H9 (cell line): ENCODE results near the gene PLEKHA5. TPM values are rescaled to one million over a fixed set of nuclear protein-coding genes. Genes with fewer than 3 reads are reported as not detected.

Experiments used
- DNase-seq: peaks from one replicate; pipeline ENCODE4 v3.0.0-alpha.2; 2017
- H2AFZ ChIP-seq: one replicate; pipeline ENCODE4 v1.6.1; 2013; ENCODE audit warnings: mild to moderate bottlenecking, low read length, control low read depth, moderate library complexity
- H2AK5ac ChIP-seq: 2 replicates; pipeline ENCODE4 v1.6.1; 2013; ENCODE audit warnings: low read length, control low read depth, mixed read lengths; ENCODE audit not compliant: insufficient read length
- H2BK120ac ChIP-seq: one replicate; pipeline ENCODE4 v1.6.1; 2013; ENCODE audit warnings: low read depth, mild to moderate bottlenecking, low read length, control low read depth, inconsistent platforms; ENCODE audit not compliant: poor library complexity, severe bottlenecking
- H2BK12ac ChIP-seq: 2 replicates; pipeline ENCODE4 v1.6.1; 2013; ENCODE audit warnings: low read length, control low read depth, mixed read lengths, low read depth; ENCODE audit not compliant: insufficient read length
- H2BK15ac ChIP-seq: 2 replicates; pipeline ENCODE4 v1.6.1; 2013; ENCODE audit warnings: low read depth, low read length, control low read depth
- H2BK20ac ChIP-seq: one replicate; pipeline ENCODE4 v1.6.1; 2013; ENCODE audit warnings: low read depth, mild to moderate bottlenecking, low read length, control low read depth, inconsistent platforms; ENCODE audit not compliant: poor library complexity, severe bottlenecking
- H2BK5ac ChIP-seq: 2 replicates; pipeline ENCODE4 v1.6.1; 2013; ENCODE audit warnings: low read length, control low read depth, mixed read lengths; ENCODE audit not compliant: insufficient read length
- H3K14ac ChIP-seq: 2 replicates; pipeline ENCODE4 v1.6.1; 2013; ENCODE audit warnings: low read length, control low read depth; ENCODE audit not compliant: insufficient read depth
- H3K18ac ChIP-seq: 2 replicates; pipeline ENCODE4 v1.6.1; 2013; ENCODE audit warnings: low read depth, mild to moderate bottlenecking, mixed read lengths, low read length, control low read depth; ENCODE audit not compliant: insufficient read length
- H3K23ac ChIP-seq: 2 replicates; pipeline ENCODE4 v1.6.1; 2013; ENCODE audit warnings: low read length, control low read depth, mixed read lengths, low read depth; ENCODE audit not compliant: insufficient read length
- H3K23me2 ChIP-seq: 2 replicates; pipeline ENCODE4 v1.6.1; 2013; ENCODE audit warnings: low read depth, mild to moderate bottlenecking, mixed read lengths, low read length, control low read depth; ENCODE audit not compliant: insufficient read length, poor library complexity, severe bottlenecking
- H3K27ac ChIP-seq: 2 replicates; pipeline ENCODE4 v1.5.1; 2013; ENCODE audit warnings: low read length, control low read depth, mixed read lengths, low read depth; ENCODE audit not compliant: insufficient read length
- H3K27me3 ChIP-seq: 2 replicates; pipeline ENCODE4 v1.6.1; 2013; ENCODE audit warnings: low read length, control low read depth, inconsistent platforms; ENCODE audit not compliant: insufficient read depth
- H3K4ac ChIP-seq: 2 replicates; pipeline ENCODE4 v1.6.1; 2013; ENCODE audit warnings: low read depth, mild to moderate bottlenecking, control low read depth, inconsistent platforms, low read length, moderate library complexity
- H3K4me1 ChIP-seq: 2 replicates; pipeline ENCODE4 v1.6.1; 2013; ENCODE audit warnings: low read length, control low read depth, inconsistent platforms; ENCODE audit not compliant: insufficient read depth
- H3K4me2 ChIP-seq: 2 replicates; pipeline ENCODE4 v1.6.1; 2013; ENCODE audit warnings: low read length, control low read depth, mixed read lengths; ENCODE audit not compliant: insufficient read length, insufficient read depth
- H3K56ac ChIP-seq: 2 replicates; pipeline ENCODE4 v1.6.1; 2013; ENCODE audit warnings: low read depth, mild to moderate bottlenecking, mixed read lengths, low read length, control low read depth; ENCODE audit not compliant: insufficient read length
- H3K79me1 ChIP-seq: 2 replicates; pipeline ENCODE4 v1.6.1; 2013; ENCODE audit warnings: low read depth, mild to moderate bottlenecking, moderate library complexity, low read length, control low read depth, inconsistent platforms; ENCODE audit not compliant: insufficient read depth, poor library complexity, severe bottlenecking
- H3K79me2 ChIP-seq: 2 replicates; pipeline ENCODE4 v1.6.1; 2013; ENCODE audit warnings: low read length, control low read depth, inconsistent platforms; ENCODE audit not compliant: insufficient read depth
- H3K9ac ChIP-seq: 2 replicates; pipeline ENCODE4 v1.6.1; 2013; ENCODE audit warnings: low read length, control low read depth, mixed read lengths; ENCODE audit not compliant: insufficient read length; ENCODE audit errors: extremely low read depth
- H3K9me3 ChIP-seq: one replicate; pipeline ENCODE4 v1.6.1; 2013; ENCODE audit warnings: low read depth, low read length, inconsistent platforms; ENCODE audit not compliant: control insufficient read depth
- H3T11ph ChIP-seq: one replicate; pipeline ENCODE4 v1.6.1; 2013; ENCODE audit warnings: mild to moderate bottlenecking, low read length, control low read depth, inconsistent platforms
- H4K20me1 ChIP-seq: one replicate; pipeline ENCODE4 v1.6.1; 2013; ENCODE audit not compliant: control insufficient read depth, insufficient read length, insufficient read depth
- H4K5ac ChIP-seq: 2 replicates; pipeline ENCODE4 v1.6.1; 2013; ENCODE audit warnings: low read depth, mild to moderate bottlenecking, mixed read lengths, low read length, control low read depth; ENCODE audit not compliant: insufficient read length
- H4K8ac ChIP-seq: replicated peaks from 2 replicates; pipeline ENCODE4 v1.6.1; 2013; ENCODE audit warnings: low read length, control low read depth, mixed read lengths, low read depth; ENCODE audit not compliant: insufficient read length
- H4K91ac ChIP-seq: 2 replicates; pipeline ENCODE4 v1.6.1; 2013; ENCODE audit warnings: low read depth, mild to moderate bottlenecking, moderate library complexity, mixed read lengths, low read length, control low read depth; ENCODE audit not compliant: insufficient read length
- H3K27ac Mint-ChIP-seq, 3 experiments: 2 replicates in 2 of 3; 3 replicates in 1 of 3; pipeline ENCODE4 v1.8.0; 2020 to 2021; ENCODE audit warnings: mixed read lengths in 3 of 3, mild to moderate bottlenecking in 1 of 3, moderate library complexity in 1 of 3
- H3K27me3 Mint-ChIP-seq: 2 replicates; pipeline ENCODE4 v1.8.0; 2021; ENCODE audit warnings: low read depth, mild to moderate bottlenecking, moderate library complexity, mixed read lengths
- H3K36me3 Mint-ChIP-seq, 3 experiments: 2 replicates in 2 of 3; 3 replicates in 1 of 3; pipeline ENCODE4 v1.8.0; 2020 to 2021; ENCODE audit warnings: low read depth in 3 of 3, mixed read lengths in 3 of 3; ENCODE audit not compliant: insufficient read depth in 1 of 3
- H3K4me1 Mint-ChIP-seq, 2 experiments: 2 replicates each; pipeline ENCODE4 v1.8.0; 2020; ENCODE audit warnings: mixed read lengths in 2 of 2
- H3K4me3 Mint-ChIP-seq, 2 experiments: 2 replicates in 1 of 2; 3 replicates in 1 of 2; pipeline ENCODE4 v1.8.0; 2020 to 2021; ENCODE audit warnings: mild to moderate bottlenecking in 2 of 2, mixed read lengths in 2 of 2, moderate library complexity in 1 of 2
- H3K9me3 Mint-ChIP-seq, 2 experiments: 2 replicates in 1 of 2; 3 replicates in 1 of 2; pipeline ENCODE4 v1.8.0; 2020; ENCODE audit warnings: mild to moderate bottlenecking in 2 of 2, mixed read lengths in 2 of 2, moderate library complexity in 1 of 2
- CTCF ChIP-seq: fragments of 200-600 bp; sonication (generic); conservative IDR thresholded peaks from 3 replicates; pipeline ENCODE4 v1.8.0; 2021; ENCODE audit warnings: antibody characterized with exemption, mild to moderate bottlenecking
- WGBS: extraction: QIAGEN DNeasy Blood & Tissue Kit; methylation state at CpG from one replicate; pipeline ENCODE4 v1.1.7; 2013; ENCODE audit warnings: missing lambda C conversion rate, low lambda C conversion rate, mixed read lengths; ENCODE audit not compliant: insufficient read length; ENCODE audit errors: extremely low coverage; 5-methylcytosine and 5-hydroxymethylcytosine counted together
- total RNA-seq: library from RNA; stranded (reverse); gene quantifications from 2 replicates; pipeline ENCODE4 v1.2.1, GENCODE V29; 2021

The PLEKHA5 gene
- total RNA-seq, 1 experiment from 2014 or later = 86.7 TPM

DNA sequence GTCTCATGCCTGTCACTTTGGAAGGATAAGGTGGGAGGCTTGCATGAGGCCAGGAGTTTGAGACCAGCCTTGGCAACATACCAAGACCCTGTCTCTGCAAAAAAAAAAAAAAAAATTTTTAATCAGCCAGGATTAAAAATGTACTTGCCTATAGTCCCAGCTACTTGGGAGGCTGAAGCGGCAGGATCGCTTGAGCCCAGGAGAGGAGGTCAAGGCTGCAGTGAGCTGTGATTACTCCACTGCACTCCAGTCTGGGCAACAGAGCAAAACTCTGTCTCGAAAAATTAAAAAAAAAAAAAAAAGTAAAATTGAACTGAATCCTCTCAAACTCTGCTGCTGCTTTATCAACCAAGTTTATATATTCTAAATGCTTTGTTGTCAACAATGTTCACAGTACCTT lies 181.6 kb downstream of the PLEKHA5 start:
- TF ChIP-seq CTCF = no peak
- H3K23me2 ChIP-seq = no peaks in the 10 kb centered on the region
- Mint-ChIP-seq H3K27me3 (no peaks in the 10 kb centered on the region), H3K9me3 (peaks cover 0 to 3% of the 10 kb centered on the region in 2 experiments; a peak in 1 of 5 replicates), H3K4me3 (no peak overlapping the region), H3K27ac (no peak overlapping the region), H3K4me1 (peaks cover 0 to 2% of the 10 kb centered on the region in 2 experiments; a peak in 1 of 4 replicates), H3K36me3 (peaks cover 5 to 19% (median 8%) of the 10 kb centered on the region in 3 experiments; a peak in 6 of 7 replicates)
- no peak for DNase-seq
- no peaks in the 10 kb centered on the region for H3K79me1 ChIP-seq
- H4K8ac ChIP-seq = no peak overlapping the region
- H2AK5ac ChIP-seq = no peak overlapping the region
- no peak overlapping the region for H3K56ac ChIP-seq
- H2AFZ ChIP-seq = no peak overlapping the region
- H2BK15ac ChIP-seq = no peak overlapping the region
- no peak overlapping the region for H3K4ac ChIP-seq
- H3K27me3 ChIP-seq = no peaks in the 10 kb centered on the region
- H3K9ac ChIP-seq = no peak overlapping the region
- H2BK5ac ChIP-seq = no peak overlapping the region
- H4K5ac ChIP-seq = no peak overlapping the region
- H4K20me1 ChIP-seq = no peaks in the 10 kb centered on the region
- H3K9me3 ChIP-seq = no peaks in the 10 kb centered on the region
- no peak overlapping the region for H3T11ph ChIP-seq
- H3K4me2 ChIP-seq = no peak overlapping the region
- H3K23ac ChIP-seq = no peak overlapping the region
- no CpG with 5 or more reads among the region's 3 CpGs for WGBS
- H2BK12ac ChIP-seq = no peak overlapping the region
- no peak overlapping the region for H3K18ac ChIP-seq
- H3K4me1 ChIP-seq = no peaks in the 10 kb centered on the region
- H4K91ac ChIP-seq = no peak overlapping the region
- no peak overlapping the region for H3K27ac ChIP-seq
- H3K14ac ChIP-seq = no peak overlapping the region
- H2BK120ac ChIP-seq = no peak overlapping the region
- H2BK20ac ChIP-seq = no peak overlapping the region
- H3K79me2 ChIP-seq = no peaks in the 10 kb centered on the region
